SH-SY5Y (cell line): Measurements from ENCODE around the gene CTSD.

Experiments used
- GATA2 ChIP-seq: IDR thresholded peaks from 2 replicates; pipeline ENCODE4 v1.6.1; 2011; ENCODE audit warnings: mild to moderate bottlenecking, low read depth, low read length
- GATA3 ChIP-seq: IDR thresholded peaks from 2 replicates; pipeline ENCODE4 v1.6.1; 2011; ENCODE audit warnings: low read depth, mild to moderate bottlenecking, low read length, moderate library complexity

DNA sequence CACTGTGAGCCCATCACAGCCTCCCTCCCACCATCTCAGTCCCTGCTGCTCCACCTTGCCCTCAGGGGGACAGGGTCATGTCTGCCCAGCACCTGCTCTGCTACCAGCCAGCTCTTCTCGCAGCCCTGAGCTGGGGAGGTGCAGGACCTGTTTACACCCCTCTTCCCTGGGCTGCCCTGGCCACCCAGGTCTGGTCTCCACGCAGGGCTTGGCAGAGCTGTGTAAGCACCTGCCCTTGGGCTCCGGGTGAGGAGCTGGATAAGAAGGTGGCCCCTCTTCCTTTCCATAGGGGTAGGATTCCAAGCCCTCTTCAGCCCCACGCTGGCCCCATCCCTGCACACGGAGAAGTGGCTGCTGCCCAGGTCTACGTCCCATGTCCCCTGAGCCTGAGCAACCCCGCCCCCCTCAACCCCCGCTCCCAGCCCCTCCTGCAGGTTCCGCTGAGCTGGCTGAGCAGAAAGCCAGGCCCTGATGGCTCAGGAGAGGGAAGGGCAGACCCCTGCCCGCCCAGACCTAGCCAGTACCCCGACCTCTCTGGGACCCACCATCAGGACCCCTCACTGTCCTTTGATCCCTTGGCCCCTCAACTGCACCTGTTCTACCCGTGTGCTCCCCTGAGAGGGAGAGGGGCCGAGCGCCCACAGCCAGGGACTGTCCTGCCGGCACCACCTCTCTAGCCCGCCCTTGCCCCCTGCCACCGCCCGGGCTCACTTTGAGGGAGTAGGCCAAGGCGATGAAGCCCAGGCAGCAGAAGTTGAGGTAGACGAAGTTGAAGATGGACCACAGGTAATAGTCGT lies 16.6 kb downstream of the CTSD start:
- TF ChIP-seq GATA2 (no peak), GATA3 (no peak)
